HepG2 (cell line): Measurements from ENCODE around the gene KBTBD3. TPM values are rescaled to one million over a fixed set of nuclear protein-coding genes. Genes with fewer than 3 reads are reported as not detected.

Source experiments
- CEBPZ ChIP-seq: IDR thresholded peaks from 2 replicates; pipeline ENCODE4 v1.6.1; 2012; ENCODE audit warnings: low read length, improper control_type of control experiment
- CENPBD1 ChIP-seq: sonication (generic); formaldehyde crosslinking; IDR thresholded peaks from 2 replicates; pipeline ENCODE4 v1.8.0; 2022; ENCODE audit warnings: missing genetic modification reagents, low read depth, mild to moderate bottlenecking, borderline replicate concordance
- GMEB1 ChIP-seq: sonication (generic); formaldehyde crosslinking; IDR thresholded peaks from 2 replicates; pipeline ENCODE4 v1.5.1; 2020; ENCODE audit warnings: missing genetic modification reagents, mild to moderate bottlenecking, borderline replicate concordance
- HOXA5 ChIP-seq: sonication (generic); formaldehyde crosslinking; IDR thresholded peaks from 2 replicates; pipeline ENCODE4 v1.4.0; 2020; ENCODE audit warnings: missing genetic modification reagents
- NFE2L1 ChIP-seq: sonication (generic); formaldehyde crosslinking; IDR thresholded peaks from 2 replicates; pipeline ENCODE4 v1.4.0; 2020; ENCODE audit warnings: missing genetic modification reagents, mild to moderate bottlenecking, borderline replicate concordance
- SP2 ChIP-seq: sonication (generic); formaldehyde crosslinking; IDR thresholded peaks from 2 replicates; pipeline ENCODE4 v1.5.1; 2020; ENCODE audit warnings: mild to moderate bottlenecking, missing genetic modification reagents
- ZBTB34 ChIP-seq: sonication (generic); formaldehyde crosslinking; IDR thresholded peaks from 2 replicates; pipeline ENCODE4 v1.8.0; 2022; ENCODE audit warnings: mild to moderate bottlenecking, missing genetic modification reagents
- ZKSCAN5 ChIP-seq: sonication (generic); formaldehyde crosslinking; IDR thresholded peaks from 2 replicates; pipeline ENCODE4 v1.5.1; 2020; ENCODE audit warnings: mild to moderate bottlenecking, missing genetic modification reagents
- ZNF362 ChIP-seq: sonication (generic); formaldehyde crosslinking; IDR thresholded peaks from 2 replicates; pipeline ENCODE4 v1.4.0; 2020; ENCODE audit warnings: missing genetic modification reagents, mild to moderate bottlenecking, borderline replicate concordance
- ZNF510 ChIP-seq: sonication (generic); formaldehyde crosslinking; IDR thresholded peaks from 2 replicates; pipeline ENCODE4 v1.4.0; 2020; ENCODE audit warnings: low read depth, mild to moderate bottlenecking, missing genetic modification reagents
- ZNF577 ChIP-seq: sonication (generic); formaldehyde crosslinking; IDR thresholded peaks from 2 replicates; pipeline ENCODE4 v1.4.0; 2020; ENCODE audit warnings: mild to moderate bottlenecking, low read depth, missing genetic modification reagents, borderline replicate concordance
- ZNF709 ChIP-seq: sonication (generic); formaldehyde crosslinking; IDR thresholded peaks from 2 replicates; pipeline ENCODE4 v1.5.0; 2020; ENCODE audit warnings: mild to moderate bottlenecking, missing genetic modification reagents
- polyA plus RNA-seq, 8 experiments: library from polyadenylated mRNA; depleted of rRNA in 3 of 8; stranded (reverse) in 7 of 8; unstranded in 1 of 8; fragments of >200 nt; fragmentation: Illumina TruSeq in 4 of 8; extraction: Trizol in 4 of 8; gene quantifications; 2 replicates each; pipeline versions ENCODE4 v1.2.1 to v1.2.3, GENCODE V29; 2011 to 2016; ENCODE audit warnings: low read depth in 4 of 8, missing spikeins in 1 of 8, mixed read lengths in 1 of 8; ENCODE audit not compliant: insufficient read depth in 1 of 8
- total RNA-seq, 5 experiments: library from RNA; depleted of rRNA; stranded (reverse); fragments of >200 nt; fragmentation: Illumina TruSeq; extraction: Trizol; gene quantifications; 2 replicates each; pipeline ENCODE4 v1.2.3, GENCODE V29; 2016; ENCODE audit warnings: low read depth in 1 of 5
- TF ChIP-seq, protein P1 (sequence below): sonication (generic); formaldehyde crosslinking; IDR thresholded peaks from 2 replicates; pipeline ENCODE4 v1.4.0; 2020; ENCODE audit warnings: missing genetic modification reagents

KBTBD3 gene
- total and polyA plus RNA-seq, 2 of the 13 experiments (the other 11 are each of a cell fraction or from before 2014, with no cell fraction given), result 1.8 to 7.4 TPM

DNA sequence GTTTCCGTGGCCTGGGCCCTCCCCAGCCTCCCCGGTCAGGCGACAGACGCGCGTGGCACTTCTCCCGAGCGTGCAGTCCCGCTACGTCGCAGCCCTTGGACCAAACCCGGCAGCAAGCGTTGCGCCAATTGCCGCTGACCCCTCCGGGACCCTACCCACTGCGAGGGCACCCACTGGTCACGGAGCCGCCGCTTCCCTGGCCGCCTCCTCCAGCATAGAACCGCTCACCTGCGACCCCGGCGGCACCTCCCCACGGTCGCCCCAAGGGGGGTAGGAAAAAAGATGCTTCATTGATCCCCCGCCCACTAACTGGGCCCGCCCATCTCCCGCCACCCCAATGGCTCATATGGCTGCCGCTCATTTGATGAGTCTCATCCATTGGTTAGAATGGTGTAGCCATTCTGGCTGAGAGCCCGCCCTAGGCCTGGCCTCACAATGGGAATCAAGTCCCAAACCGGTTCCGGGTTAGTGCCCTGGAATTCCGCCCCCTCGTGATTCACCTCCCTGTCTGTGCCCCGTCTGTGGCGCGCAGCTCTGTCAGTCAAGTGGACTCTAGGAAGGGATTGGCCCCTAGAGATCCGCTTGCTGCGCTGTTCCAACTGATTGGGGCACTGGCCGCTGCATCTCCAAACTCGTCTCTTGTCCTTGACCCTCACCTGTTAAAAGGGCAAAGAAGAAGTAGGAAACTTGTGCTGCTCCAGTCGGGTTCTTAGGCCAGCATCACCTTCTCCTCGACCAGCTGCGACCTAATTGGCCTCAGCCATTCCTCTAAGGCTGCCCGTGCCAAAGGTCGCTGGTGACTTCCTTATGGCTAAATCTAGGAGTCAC lies 55.0 kb downstream of the KBTBD3 start, which contains the start of gene MSANTD4 (continued):
- TF ChIP-seq, protein P1, sequence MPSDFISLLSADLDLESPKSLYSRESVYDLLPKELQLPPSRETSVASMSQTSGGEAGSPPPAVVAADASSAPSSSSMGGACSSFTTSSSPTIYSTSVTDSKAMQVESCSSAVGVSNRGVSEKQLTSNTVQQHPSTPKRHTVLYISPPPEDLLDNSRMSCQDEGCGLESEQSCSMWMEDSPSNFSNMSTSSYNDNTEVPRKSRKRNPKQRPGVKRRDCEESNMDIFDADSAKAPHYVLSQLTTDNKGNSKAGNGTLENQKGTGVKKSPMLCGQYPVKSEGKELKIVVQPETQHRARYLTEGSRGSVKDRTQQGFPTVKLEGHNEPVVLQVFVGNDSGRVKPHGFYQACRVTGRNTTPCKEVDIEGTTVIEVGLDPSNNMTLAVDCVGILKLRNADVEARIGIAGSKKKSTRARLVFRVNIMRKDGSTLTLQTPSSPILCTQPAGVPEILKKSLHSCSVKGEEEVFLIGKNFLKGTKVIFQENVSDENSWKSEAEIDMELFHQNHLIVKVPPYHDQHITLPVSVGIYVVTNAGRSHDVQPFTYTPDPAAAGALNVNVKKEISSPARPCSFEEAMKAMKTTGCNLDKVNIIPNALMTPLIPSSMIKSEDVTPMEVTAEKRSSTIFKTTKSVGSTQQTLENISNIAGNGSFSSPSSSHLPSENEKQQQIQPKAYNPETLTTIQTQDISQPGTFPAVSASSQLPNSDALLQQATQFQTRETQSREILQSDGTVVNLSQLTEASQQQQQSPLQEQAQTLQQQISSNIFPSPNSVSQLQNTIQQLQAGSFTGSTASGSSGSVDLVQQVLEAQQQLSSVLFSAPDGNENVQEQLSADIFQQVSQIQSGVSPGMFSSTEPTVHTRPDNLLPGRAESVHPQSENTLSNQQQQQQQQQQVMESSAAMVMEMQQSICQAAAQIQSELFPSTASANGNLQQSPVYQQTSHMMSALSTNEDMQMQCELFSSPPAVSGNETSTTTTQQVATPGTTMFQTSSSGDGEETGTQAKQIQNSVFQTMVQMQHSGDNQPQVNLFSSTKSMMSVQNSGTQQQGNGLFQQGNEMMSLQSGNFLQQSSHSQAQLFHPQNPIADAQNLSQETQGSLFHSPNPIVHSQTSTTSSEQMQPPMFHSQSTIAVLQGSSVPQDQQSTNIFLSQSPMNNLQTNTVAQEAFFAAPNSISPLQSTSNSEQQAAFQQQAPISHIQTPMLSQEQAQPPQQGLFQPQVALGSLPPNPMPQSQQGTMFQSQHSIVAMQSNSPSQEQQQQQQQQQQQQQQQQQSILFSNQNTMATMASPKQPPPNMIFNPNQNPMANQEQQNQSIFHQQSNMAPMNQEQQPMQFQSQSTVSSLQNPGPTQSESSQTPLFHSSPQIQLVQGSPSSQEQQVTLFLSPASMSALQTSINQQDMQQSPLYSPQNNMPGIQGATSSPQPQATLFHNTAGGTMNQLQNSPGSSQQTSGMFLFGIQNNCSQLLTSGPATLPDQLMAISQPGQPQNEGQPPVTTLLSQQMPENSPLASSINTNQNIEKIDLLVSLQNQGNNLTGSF (CRISPR knock-in tag), result no peak
- TF ChIP-seq ZNF510 (CRISPR knock-in tag) (0 out of 2 replicates have a peak, but pooled peaks have one; percentile 52), HOXA5 (CRISPR knock-in tag) (peak; percentile 57; the same call in 1 of the 2 replicates), NFE2L1 (no peak), ZNF362 (CRISPR knock-in tag) (peak; percentile 26; the same call in 1 of the 2 replicates), ZNF709 (CRISPR knock-in tag) (peak; percentile 55; the same call in 1 of the 2 replicates), ZBTB34 (CRISPR knock-in tag) (no peak), GMEB1 (CRISPR knock-in tag) (peak; percentile 11; the same call in 1 of the 2 replicates), CEBPZ (peak; percentile 54; the same call in 1 of the 2 replicates), CENPBD1 (CRISPR knock-in tag) (no peak), ZKSCAN5 (CRISPR knock-in tag) (no peak), ZNF577 (CRISPR knock-in tag) (no peak), SP2 (CRISPR knock-in tag) (peak; percentile 99)
